Colon (tissue), 2 donors: ENCODE measurements around the gene PCDHA6.
"Not testable (repeated sequence)": the region's sequence is repeated elsewhere in the genome, so short reads cannot be mapped to it uniquely, and the experiment has no call there.

Experiments used
- FAIRE-seq: peaks from 2 replicates; lab custom pipeline; 2012; peaks lifted over from hg19 to GRCh38; lab: Jason Lieb, UNC
- donor health status: control.
- donor health status: control.

PCDHA6 gene, protein sequence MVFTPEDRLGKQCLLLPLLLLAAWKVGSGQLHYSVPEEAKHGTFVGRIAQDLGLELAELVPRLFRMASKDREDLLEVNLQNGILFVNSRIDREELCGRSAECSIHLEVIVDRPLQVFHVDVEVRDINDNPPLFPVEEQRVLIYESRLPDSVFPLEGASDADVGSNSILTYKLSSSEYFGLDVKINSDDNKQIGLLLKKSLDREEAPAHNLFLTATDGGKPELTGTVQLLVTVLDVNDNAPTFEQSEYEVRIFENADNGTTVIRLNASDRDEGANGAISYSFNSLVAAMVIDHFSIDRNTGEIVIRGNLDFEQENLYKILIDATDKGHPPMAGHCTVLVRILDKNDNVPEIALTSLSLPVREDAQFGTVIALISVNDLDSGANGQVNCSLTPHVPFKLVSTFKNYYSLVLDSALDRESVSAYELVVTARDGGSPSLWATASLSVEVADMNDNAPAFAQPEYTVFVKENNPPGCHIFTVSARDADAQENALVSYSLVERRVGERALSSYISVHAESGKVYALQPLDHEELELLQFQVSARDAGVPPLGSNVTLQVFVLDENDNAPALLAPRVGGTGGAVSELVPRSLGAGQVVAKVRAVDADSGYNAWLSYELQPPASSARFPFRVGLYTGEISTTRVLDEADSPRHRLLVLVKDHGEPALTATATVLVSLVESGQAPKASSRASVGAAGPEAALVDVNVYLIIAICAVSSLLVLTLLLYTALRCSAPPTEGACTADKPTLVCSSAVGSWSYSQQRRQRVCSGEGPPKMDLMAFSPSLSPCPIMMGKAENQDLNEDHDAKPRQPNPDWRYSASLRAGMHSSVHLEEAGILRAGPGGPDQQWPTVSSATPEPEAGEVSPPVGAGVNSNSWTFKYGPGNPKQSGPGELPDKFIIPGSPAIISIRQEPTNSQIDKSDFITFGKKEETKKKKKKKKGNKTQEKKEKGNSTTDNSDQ

DNA sequence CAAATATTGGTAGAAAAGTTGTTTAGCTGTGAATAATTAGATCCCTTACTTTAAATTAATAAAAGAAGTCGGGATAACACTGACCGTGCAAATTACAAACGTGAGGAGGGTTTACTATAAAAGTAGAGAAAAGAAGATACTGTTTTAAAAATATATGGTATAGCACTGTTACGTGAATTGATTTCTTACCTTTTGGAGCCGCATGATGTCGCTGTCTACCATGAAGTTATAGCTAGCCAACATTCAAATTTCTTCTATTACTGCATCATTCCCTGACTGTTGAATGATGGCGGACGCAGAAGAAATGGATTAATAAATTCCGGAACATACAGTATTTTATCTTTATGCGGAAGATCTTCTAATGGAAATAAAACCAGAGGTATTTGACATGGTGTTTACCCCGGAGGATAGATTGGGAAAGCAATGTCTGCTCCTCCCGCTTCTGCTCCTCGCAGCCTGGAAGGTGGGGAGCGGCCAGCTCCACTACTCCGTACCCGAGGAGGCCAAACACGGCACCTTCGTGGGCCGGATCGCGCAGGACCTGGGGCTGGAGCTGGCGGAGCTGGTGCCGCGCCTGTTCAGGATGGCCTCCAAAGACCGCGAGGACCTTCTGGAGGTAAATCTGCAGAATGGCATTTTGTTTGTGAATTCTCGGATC lies at the start of gene PCDHA6:
PCDHA6 (plus strand) TSS at position 257 of the 658 bp plus-strand sequence; CDS start at position 389, 132 bp downstream.
- FAIRE-seq: no peak

DNA sequence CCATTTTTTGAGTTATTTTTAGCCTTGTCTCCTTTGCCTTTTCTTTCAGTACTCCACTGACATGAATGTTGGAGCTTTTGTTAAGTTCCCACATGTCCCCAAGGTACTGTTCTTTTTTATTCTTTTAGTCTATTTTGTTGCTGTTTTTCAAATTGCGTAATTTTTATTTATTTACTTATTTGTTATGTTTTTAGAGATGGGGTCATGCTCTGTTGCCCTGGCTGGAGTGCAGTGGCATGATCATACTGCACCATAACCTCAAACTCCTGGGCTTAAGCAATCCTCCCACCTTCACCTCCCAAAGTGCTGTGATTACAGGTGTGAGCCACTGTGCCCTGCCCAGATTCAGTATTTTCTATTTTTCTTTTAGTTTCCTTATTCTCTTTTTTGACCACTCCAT lies 47.2 kb upstream of the PCDHA6 start:
- FAIRE-seq: no peak

DNA sequence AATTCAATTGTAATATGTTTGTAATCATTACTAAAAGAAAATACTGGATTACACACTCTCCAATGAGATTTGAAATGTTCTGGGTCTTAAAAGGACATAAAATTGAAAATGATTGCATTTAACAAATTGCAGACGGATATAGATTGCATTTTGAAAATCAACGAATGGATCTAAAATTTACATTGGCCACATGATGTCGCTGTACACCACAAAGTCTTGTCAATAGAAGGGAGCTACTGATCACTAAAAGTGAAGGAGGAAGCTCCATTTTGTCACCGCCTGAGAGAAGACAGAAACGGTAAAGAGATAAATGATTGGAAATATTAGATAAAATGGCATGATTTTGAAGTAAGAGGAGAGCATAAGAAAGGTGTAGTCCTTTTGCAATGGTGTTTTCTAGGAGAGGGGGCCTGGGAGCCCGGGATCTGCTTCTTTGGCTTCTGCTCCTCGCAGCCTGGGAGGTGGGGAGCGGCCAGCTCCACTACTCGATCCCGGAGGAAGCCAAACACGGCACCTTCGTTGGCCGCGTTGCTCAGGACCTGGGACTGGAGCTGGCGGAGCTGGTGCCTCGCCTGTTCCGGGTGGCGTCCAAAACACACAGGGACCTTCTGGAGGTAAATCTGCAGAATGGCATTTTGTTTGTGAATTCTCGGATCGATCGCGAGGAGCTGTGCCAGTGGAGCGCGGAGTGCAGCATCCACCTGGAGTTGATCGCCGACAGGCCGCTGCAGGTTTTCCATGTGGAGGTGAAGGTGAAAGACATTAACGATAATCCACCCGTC lies 41.7 kb upstream of the PCDHA6 start, which contains the start of gene PCDHA1:
PCDHA1 (plus strand) TSS at position 236 of the 782 bp plus-strand sequence.
- no peak for FAIRE-seq

DNA sequence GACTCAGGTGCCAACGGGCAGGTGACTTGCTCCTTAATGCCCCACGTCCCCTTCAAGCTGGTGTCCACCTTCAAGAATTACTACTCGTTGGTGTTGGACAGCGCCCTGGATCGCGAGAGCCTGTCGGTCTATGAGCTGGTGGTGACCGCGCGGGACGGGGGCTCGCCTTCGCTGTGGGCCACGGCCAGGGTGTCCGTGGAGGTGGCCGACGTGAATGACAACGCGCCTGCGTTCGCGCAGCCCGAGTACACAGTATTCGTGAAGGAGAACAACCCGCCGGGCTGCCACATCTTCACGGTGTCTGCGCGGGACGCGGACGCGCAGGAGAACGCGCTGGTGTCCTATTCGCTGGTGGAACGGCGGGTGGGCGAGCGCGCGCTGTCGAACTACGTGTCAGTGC lies 40.3 kb upstream of the PCDHA6 start:
- not testable (repeated sequence) for FAIRE-seq

DNA sequence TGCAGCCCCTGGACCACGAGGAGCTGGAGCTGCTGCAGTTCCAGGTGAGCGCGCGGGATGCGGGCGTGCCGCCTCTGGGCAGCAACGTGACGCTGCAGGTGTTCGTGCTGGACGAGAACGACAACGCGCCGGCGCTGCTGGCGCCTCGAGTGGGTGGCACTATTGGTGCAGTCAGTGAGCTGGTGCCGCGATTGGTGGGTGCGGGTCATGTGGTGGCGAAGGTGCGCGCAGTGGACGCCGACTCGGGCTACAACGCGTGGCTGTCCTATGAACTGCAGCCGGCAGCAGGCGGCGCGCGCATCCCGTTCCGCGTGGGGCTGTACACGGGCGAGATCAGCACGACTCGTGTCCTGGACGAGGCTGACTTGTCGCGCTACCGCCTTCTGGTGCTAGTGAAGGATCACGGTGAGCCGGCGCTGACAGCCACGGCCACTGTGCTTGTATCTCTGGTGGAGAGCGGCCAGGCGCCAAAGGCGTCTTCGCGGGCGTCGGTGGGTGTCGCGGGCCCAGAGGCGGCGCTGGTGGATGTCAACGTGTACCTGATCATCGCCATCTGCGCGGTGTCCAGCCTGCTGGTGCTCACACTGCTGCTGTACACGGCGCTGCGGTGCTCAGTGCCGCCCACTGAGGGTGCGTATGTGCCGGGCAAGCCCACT lies 39.8 kb upstream of the PCDHA6 start:
- FAIRE-seq: not testable (repeated sequence)

DNA sequence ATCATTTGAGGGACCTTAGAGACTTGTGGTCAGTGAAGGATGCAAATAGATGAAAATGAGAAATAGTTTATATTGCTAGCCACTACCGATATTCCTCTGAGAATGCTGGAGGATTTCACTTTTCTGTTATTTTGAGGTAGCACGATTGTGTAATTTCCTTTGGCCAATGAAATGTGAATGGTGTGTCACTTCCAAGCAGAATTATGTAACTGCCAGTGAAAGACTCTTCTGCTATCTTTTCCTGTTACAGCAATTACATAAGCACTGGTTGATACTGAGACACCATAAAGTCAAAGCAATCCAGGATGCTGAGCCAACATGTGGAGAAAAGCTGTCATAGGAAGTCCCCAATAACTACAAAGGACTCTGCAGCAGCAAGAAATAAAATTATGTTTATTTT lies 36.7 kb upstream of the PCDHA6 start:
- no peak for FAIRE-seq

DNA sequence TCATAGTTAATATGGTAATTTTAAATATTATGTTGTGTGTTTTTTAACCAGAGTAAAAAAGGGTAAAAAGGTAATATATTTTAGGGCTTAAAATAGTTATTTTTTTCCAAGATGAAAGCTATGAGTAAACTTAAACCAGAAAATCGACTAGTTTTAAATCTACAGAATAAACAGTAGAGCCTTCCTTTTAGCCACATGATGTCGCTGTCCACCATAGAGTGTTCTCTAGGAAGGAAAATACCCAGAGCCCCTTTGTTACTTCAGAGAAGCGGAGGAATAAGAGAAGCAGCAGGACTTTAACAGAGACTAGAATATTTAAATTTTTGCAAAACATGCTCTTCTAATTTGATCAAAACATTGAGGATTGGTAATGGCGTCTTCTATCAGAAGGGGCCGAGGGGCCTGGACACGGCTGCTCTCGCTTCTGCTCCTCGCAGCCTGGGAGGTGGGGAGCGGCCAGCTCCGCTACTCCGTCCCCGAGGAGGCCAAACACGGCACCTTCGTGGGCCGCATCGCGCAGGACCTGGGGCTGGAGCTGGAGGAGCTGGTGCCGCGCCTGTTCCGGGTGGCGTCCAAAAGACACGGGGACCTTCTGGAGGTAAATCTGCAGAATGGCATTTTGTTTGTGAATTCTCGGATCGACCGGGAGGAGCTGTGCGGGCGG lies 33.0 kb upstream of the PCDHA6 start, which contains the start of gene PCDHA2:
PCDHA2 (plus strand) TSS at position 258 of the 664 bp plus-strand sequence.
- no peak for FAIRE-seq

DNA sequence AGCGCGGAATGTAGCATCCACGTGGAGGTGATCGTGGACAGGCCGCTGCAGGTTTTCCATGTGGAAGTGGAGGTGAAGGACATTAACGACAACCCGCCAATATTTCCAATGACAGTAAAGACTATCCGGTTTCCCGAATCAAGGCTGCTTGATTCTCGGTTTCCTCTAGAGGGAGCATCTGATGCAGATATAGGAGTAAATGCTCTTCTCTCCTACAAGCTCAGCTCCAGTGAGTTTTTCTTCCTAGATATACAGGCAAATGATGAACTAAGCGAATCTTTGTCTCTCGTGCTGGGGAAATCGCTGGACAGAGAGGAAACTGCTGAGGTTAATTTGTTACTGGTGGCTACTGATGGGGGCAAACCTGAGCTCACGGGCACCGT lies 32.5 kb upstream of the PCDHA6 start:
- no peak for FAIRE-seq

DNA sequence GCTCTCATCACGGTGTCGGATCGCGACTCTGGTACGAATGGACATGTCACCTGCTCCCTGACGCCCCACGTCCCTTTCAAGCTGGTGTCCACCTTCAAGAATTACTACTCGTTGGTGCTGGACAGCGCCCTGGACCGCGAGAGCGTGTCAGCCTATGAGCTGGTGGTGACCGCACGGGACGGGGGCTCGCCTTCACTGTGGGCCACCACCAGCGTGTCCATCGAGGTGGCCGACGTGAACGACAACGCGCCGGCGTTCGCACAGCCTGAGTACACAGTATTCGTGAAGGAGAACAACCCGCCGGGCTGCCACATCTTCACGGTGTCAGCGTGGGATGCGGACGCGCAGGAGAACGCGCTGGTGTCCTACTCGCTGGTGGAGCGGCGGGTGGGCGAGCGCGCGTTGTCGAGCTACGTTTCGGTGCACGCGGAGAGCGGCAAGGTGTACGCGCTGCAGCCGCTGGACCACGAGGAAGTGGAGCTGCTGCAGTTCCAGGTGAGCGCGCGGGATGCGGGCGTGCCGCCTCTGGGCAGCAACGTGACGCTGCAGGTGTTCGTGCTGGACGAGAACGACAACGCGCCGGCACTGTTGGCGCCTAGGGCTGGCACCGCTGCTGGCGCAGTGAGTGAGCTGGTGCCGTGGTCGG lies 31.6 kb upstream of the PCDHA6 start:
- FAIRE-seq: not testable (repeated sequence)

DNA sequence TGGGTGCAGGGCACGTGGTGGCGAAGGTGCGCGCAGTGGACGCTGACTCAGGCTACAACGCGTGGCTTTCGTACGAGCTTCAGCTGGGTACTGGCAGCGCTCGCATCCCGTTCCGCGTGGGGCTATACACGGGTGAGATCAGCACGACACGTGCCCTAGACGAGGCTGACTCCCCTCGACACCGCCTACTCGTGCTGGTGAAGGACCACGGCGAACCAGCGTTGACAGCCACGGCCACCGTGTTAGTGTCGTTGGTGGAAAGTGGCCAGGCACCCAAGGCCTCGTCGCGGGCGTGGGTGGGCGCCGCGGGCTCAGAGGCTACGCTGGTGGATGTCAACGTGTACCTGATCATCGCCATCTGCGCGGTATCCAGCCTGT lies 31.1 kb upstream of the PCDHA6 start:
- no peak for FAIRE-seq

DNA sequence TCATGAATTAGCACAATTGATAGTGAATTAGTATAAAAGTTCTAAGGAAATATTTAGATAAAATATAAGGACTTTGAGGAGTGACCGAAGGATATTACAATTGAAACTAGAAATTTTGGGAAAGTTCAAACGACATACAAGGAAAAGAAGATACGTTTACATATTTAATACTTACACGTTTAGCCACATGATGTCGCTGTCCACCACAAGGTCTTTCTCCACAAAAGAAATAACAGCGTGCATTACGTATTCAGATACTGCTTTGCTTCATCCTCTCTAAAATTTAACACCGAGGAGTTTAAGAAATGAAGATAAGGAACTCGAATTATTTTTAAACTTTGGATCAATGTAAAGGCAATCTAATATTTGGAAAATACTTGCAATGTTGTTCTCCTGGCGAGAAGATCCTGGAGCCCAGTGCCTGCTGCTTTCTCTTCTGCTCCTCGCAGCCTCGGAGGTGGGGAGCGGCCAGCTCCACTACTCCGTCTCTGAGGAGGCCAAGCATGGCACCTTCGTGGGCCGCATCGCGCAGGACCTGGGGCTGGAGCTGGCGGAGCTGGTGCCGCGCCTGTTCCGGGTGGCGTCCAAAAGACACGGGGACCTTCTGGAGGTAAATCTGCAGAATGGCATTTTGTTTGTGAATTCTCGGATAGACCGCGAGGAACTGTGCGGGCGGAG lies 26.8 kb upstream of the PCDHA6 start, which contains the start of gene PCDHA3:
PCDHA3 (plus strand) TSS at position 242 of the 678 bp plus-strand sequence.
- FAIRE-seq: no peak

DNA sequence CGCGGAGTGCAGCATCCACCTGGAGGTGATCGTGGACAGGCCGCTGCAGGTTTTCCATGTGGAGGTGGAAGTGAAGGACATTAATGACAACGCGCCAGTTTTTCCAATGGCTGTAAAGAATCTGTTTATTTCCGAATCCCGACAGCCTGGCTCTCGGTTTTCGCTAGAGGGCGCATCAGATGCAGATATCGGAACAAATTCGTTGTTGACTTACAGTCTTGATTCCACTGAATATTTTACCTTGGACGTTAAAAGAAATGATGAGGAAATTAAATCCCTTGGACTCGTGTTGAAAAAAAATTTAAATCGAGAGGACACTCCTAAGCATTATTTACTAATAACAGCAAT lies 26.3 kb upstream of the PCDHA6 start:
- no peak for FAIRE-seq

DNA sequence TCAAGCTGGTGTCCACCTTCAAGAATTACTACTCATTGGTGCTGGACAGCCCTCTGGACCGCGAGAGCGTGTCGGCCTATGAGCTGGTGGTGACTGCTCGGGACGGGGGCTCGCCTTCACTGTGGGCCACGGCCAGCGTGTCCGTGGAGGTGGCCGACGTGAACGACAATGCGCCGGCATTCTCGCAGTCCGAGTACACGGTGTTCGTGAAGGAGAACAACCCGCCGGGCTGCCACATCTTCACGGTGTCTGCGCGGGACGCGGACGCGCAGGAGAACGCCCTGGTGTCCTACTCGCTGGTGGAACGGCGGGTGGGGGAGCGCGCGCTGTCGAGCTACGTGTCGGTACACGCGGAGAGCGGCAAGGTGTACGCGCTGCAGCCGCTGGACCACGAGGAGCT lies 25.4 kb upstream of the PCDHA6 start:
- not testable (repeated sequence) for FAIRE-seq

DNA sequence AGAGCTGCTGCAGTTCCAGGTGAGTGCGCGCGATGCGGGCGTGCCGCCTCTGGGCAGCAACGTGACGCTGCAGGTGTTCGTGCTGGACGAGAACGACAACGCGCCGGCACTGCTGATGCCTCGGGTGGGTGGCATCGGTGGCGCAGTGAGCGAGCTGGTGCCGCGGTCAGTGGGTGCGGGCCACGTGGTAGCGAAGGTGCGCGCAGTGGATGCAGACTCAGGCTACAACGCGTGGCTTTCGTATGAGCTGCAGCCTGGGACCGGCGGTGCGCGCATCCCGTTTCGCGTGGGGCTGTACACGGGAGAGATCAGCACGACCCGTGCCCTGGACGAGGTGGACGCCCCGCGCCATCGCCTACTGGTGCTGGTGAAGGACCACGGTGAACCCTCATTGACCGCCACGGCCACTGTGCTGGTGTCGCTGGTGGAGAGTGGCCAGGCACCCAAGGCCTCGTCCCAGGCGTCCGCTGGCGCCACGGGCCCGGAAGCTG lies 24.9 kb upstream of the PCDHA6 start:
- FAIRE-seq: no peak

DNA sequence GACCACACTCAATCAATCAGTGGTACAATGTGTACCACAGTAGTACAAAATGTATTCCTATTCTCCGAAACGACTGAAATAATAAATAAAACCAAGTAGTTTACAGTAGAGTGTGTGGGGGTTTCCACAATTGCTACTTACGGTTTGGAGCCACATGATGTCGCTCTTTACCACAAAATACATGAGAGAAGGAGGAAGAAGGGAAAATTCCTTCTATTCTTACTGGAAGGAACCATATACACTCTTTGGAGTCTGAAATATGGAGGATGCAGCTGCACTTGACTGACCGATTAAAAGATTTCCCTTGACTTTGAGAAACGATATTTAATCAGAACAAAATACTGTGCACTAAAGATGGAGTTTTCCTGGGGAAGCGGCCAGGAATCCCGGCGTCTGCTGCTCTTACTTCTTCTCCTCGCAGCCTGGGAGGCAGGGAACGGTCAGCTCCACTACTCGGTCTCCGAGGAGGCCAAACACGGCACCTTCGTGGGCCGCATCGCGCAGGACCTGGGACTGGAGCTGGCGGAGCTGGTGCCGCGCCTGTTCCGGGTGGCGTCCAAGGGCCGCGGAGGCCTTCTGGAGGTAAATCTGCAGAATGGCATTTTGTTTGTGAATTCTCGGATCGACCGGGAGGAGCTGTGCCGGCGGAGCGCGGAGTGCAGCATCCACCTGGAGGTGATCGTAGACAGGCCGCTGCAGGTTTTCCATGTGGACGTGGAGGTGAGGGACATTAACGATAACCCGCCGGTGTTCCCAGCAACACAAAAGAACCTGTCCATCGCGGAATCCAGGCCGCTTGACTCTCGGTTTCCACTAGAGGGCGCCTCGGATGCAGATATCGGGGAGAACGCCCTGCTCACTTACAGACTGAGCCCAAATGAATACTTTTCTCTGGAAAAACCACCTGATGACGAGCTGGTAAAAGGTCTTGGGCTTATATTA lies 20.7 kb upstream of the PCDHA6 start, which contains the start of gene PCDHA4:
PCDHA4 (plus strand) TSS at position 235 of the 942 bp plus-strand sequence.
- no peak for FAIRE-seq

DNA sequence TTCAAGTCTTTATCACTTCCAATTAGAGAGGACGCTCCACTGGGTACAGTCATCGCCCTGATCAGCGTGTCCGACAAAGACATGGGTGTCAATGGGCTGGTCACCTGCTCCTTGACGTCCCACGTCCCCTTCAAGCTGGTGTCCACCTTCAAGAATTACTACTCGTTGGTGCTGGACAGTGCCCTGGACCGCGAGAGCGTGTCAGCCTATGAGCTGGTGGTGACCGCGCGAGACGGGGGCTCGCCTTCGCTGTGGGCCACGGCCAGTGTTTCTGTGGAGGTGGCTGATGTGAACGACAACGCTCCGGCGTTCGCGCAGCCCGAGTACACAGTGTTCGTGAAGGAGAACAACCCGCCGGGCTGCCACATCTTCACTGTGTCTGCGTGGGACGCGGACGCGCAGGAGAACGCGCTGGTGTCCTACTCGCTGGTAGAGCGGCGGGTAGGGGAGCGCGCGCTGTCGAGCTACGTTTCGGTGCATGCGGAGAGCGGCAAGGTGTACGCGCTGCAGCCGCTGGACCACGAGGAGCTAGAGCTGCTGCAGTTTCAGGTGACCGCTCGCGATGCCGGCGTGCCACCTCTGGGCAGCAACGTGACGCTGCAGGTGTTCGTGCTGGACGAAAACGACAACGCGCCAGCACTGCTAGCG lies 19.4 kb upstream of the PCDHA6 start:
- not testable (repeated sequence) for FAIRE-seq

DNA sequence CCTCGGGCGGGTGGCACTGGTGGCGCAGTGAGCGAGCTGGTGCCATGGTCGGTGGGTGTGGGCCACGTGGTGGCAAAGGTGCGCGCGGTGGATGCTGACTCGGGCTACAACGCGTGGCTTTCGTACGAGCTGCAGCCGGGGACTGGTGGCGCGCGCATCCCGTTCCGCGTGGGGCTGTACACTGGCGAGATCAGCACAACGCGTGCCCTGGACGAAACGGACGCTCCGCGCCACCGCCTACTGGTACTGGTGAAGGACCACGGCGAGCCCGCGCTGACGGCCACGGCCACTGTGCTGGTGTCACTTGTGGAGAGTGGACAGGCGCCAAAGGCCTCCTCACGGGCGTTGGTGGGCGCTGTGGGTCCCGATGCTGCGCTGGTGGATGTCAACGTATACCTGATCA lies 18.9 kb upstream of the PCDHA6 start:
- FAIRE-seq: no peak
